ENCODE results near the gene POU6F2. TPM values are rescaled to one million over a fixed set of nuclear protein-coding genes. Genes with fewer than 3 reads are reported as not detected.

POU6F2 gene
- total RNA-seq, 1 experiment from 2014 or later = 0.64 TPM

- Mint-ChIP-seq H3K27me3 (ENCODE audit: unreplicated experiment) (no peaks in the 10 kb centered on the region), H3K27ac (ENCODE audit: unreplicated experiment) (no peak overlapping the region), H3K9me3 (ENCODE audit: low read depth, unreplicated experiment) (no peaks in the 10 kb centered on the region), H3K4me3 (ENCODE audit: low read depth, unreplicated experiment) (peak overlapping the region; percentile 61), H3K36me3 (ENCODE audit: insufficient read depth, unreplicated experiment) (peaks cover 5% of the 10 kb centered on the region), H3K4me1 (ENCODE audit: low read depth, unreplicated experiment) (peaks cover 25% of the 10 kb centered on the region)
- intact Hi-C loops (cut with micrococcal nuclease; ENCODE audit: unreplicated experiment) = loop anchor here (2.0 to 5.0 kb wide), 3 partner anchors 13 to 220 kb away; no protein-coding TSS in a partner anchor
- TF ChIP-seq CTCF (IDR thresholded peaks at IDR 0.05; ENCODE audit: unreplicated experiment) = no peak
- BruUV-seq (replicated peaks) = no TSS peak
- DNase-seq = no peak
- CTCF ChIA-PET = interaction anchor here (0.6 to 0.9 kb wide), 2 partner anchors 159 to 607 kb away, joined by 3 read pairs; no protein-coding TSS in a partner anchor
Measured at GRCh38 chr7:39017369-39017915, 39.7 kb downstream of the POU6F2 start.

GRCh38 chr7:39022796-39023195 is 45.1 kb downstream of the POU6F2 start:
- no peak overlapping the region for H3K27ac Mint-ChIP-seq (ENCODE audit: unreplicated experiment)
- DNase-seq = no peak
- H3K4me1 Mint-ChIP-seq (ENCODE audit: low read depth, unreplicated experiment) = peaks cover 17% of the 10 kb centered on the region
- CTCF ChIA-PET = no interaction called here
- TF ChIP-seq CTCF (IDR thresholded peaks at IDR 0.05; ENCODE audit: unreplicated experiment) = no peak
- no peaks in the 10 kb centered on the region for H3K27me3 Mint-ChIP-seq (ENCODE audit: unreplicated experiment)
- intact Hi-C loops (cut with micrococcal nuclease; ENCODE audit: unreplicated experiment) = no loop called here
- H3K9me3 Mint-ChIP-seq (ENCODE audit: low read depth, unreplicated experiment) = no peaks in the 10 kb centered on the region
- H3K4me3 Mint-ChIP-seq (ENCODE audit: low read depth, unreplicated experiment) = no peak overlapping the region
- BruUV-seq (replicated peaks) = no TSS peak
- H3K36me3 Mint-ChIP-seq (ENCODE audit: insufficient read depth, unreplicated experiment) = no peaks in the 10 kb centered on the region

- H3K4me3 Mint-ChIP-seq (ENCODE audit: low read depth, unreplicated experiment) = no peak overlapping the region
Measured at GRCh38 chr7:39027491-39027890, 49.8 kb downstream of the POU6F2 start.

GRCh38 chr7:39033885-39034624 is 56.3 kb downstream of the POU6F2 start:
- H3K4me1 Mint-ChIP-seq (ENCODE audit: low read depth, unreplicated experiment) = no peaks in the 10 kb centered on the region
- H3K27me3 Mint-ChIP-seq (ENCODE audit: unreplicated experiment) = no peaks in the 10 kb centered on the region

More at GRCh38 chr7:39027491-39027890, 49.8 kb downstream of the POU6F2 start:
- Mint-ChIP-seq H3K36me3 (ENCODE audit: insufficient read depth, unreplicated experiment) (no peaks in the 10 kb centered on the region), H3K9me3 (ENCODE audit: low read depth, unreplicated experiment) (no peaks in the 10 kb centered on the region), H3K4me1 (ENCODE audit: low read depth, unreplicated experiment) (peaks cover 14% of the 10 kb centered on the region), H3K27me3 (ENCODE audit: unreplicated experiment) (no peaks in the 10 kb centered on the region), H3K27ac (ENCODE audit: unreplicated experiment) (no peak overlapping the region)
- CTCF ChIA-PET = no interaction called here
- BruUV-seq (replicated peaks) = no TSS peak
- DNase-seq = no peak
- intact Hi-C loops (cut with micrococcal nuclease; ENCODE audit: unreplicated experiment) = no loop called here
- no peak for TF ChIP-seq CTCF (IDR thresholded peaks at IDR 0.05; ENCODE audit: unreplicated experiment)

More at GRCh38 chr7:39033885-39034624, 56.3 kb downstream of the POU6F2 start:
- no TSS peak for BruUV-seq (replicated peaks)
- CTCF ChIA-PET = no interaction called here
- no peaks in the 10 kb centered on the region for H3K9me3 Mint-ChIP-seq (ENCODE audit: low read depth, unreplicated experiment)
- no peak for TF ChIP-seq CTCF (IDR thresholded peaks at IDR 0.05; ENCODE audit: unreplicated experiment)
- intact Hi-C loops (cut with micrococcal nuclease; ENCODE audit: unreplicated experiment) = no loop called here
- DNase-seq = no peak
- no peak overlapping the region for H3K4me3 Mint-ChIP-seq (ENCODE audit: low read depth, unreplicated experiment)
- H3K27ac Mint-ChIP-seq (ENCODE audit: unreplicated experiment) = no peak overlapping the region
- no peaks in the 10 kb centered on the region for H3K36me3 Mint-ChIP-seq (ENCODE audit: insufficient read depth, unreplicated experiment)
